PC-9 (cell line): ENCODE measurements around the gene NAT10. TPM values are rescaled to one million over a fixed set of nuclear protein-coding genes. Genes with fewer than 3 reads are reported as not detected.

Experiments used
- BruUV-seq: library from RNA; stranded (reverse); fragments of 400-500 nt; replicated peaks from 2 replicates; lab custom pipeline; 2021; lab: Mats Ljungman, UMichigan
- CTCF ChIA-PET: fragments of 300-600 bp; sonication (Branson Sonifier 250); formaldehyde crosslinking; loops from one replicate; lab custom pipeline; 2022; ENCODE audit warnings: antibody characterized with exemption; lab: Charles Lee
- POLR2A ChIA-PET: fragments of 300-600 bp; sonication (Branson Sonifier 250); formaldehyde crosslinking; loops from one replicate; lab custom pipeline; 2022; ENCODE audit warnings: antibody characterized with exemption; ENCODE audit not compliant: unreplicated experiment; lab: Charles Lee
- DNase-seq, 2 experiments: peaks; one replicate each; pipeline versions ENCODE4 v3.0.0 to v3.0.0-alpha.2; 2015 to 2022; ENCODE audit warnings: mixed read lengths in 1 of 2
- H2AFZ ChIP-seq: fragments of 200-600 bp; sonication (generic); 2 replicates; pipeline ENCODE4 v1.8.1; 2017; ENCODE audit warnings: antibody characterized with exemption
- H3F3A ChIP-seq: fragments of 200-600 bp; sonication (generic); 2 replicates; pipeline ENCODE4 v1.8.1; 2017; ENCODE audit warnings: antibody characterized with exemption, mild to moderate bottlenecking, low read depth; ENCODE audit not compliant: insufficient read depth
- H3K27ac ChIP-seq: fragments of 200-600 bp; sonication (generic); 2 replicates; pipeline ENCODE4 v1.6.1; 2016; ENCODE audit warnings: mixed run types
- H3K27me3 ChIP-seq: fragments of 200-600 bp; sonication (generic); 2 replicates; pipeline ENCODE4 v1.6.1; 2016; ENCODE audit warnings: low read depth, mixed run types; ENCODE audit not compliant: insufficient read depth
- H3K36me3 ChIP-seq: fragments of 200-600 bp; sonication (generic); 2 replicates; pipeline ENCODE4 v1.6.1; 2016; ENCODE audit warnings: low read depth, mixed run types
- H3K4me1 ChIP-seq: fragments of 200-600 bp; sonication (generic); replicated peaks from 2 replicates; pipeline ENCODE4 v1.6.1; 2016; ENCODE audit warnings: mixed run types; ENCODE audit not compliant: insufficient read depth
- H3K4me2 ChIP-seq: fragments of 200-600 bp; sonication (generic); 2 replicates; pipeline ENCODE4 v1.6.1; 2017; ENCODE audit warnings: mixed run types
- H3K4me3 ChIP-seq: fragments of 200-600 bp; sonication (generic); 2 replicates; pipeline ENCODE4 v1.6.1; 2016; ENCODE audit warnings: mixed run types
- H3K79me2 ChIP-seq: fragments of 200-600 bp; sonication (generic); 2 replicates; pipeline ENCODE4 v1.6.1; 2017; ENCODE audit warnings: low read depth, mixed run types
- H3K9me2 ChIP-seq: fragments of 200-600 bp; sonication (generic); 2 replicates; pipeline ENCODE4 v1.8.1; 2017; ENCODE audit warnings: mild to moderate bottlenecking; ENCODE audit not compliant: insufficient read depth
- H3K9me3 ChIP-seq: fragments of 200-600 bp; sonication (generic); 2 replicates; pipeline ENCODE4 v1.8.1; 2016; ENCODE audit warnings: low read depth; ENCODE audit not compliant: insufficient read depth
- H4K20me1 ChIP-seq: fragments of 200-600 bp; sonication (generic); 2 replicates; pipeline ENCODE4 v1.8.1; 2017; ENCODE audit not compliant: insufficient read depth
- EZH2 ChIP-seq: fragments of 200-600 bp; sonication (generic); IDR thresholded peaks from 2 replicates; pipeline ENCODE4 v1.8.0; 2017; ENCODE audit warnings: antibody characterized with exemption, low read depth
- intact Hi-C: fragments of 100-400 bp; cut with micrococcal nuclease; formaldehyde crosslinking; loops from one replicate; pipeline ENCODE4 v1.10.0; 2022; ENCODE audit not compliant: unreplicated experiment
- total RNA-seq: library from RNA; stranded (reverse); gene quantifications from 2 replicates; pipeline ENCODE4 v1.2.3, GENCODE V29; 2021
- TF ChIP-seq, protein P1 (sequence below): fragments of 200-600 bp; sonication (generic); conservative IDR thresholded peaks from 2 replicates; pipeline ENCODE4 v1.6.1; 2017; ENCODE audit warnings: mixed run types, antibody characterized with exemption, mild to moderate bottlenecking, moderate library complexity

The NAT10 gene
- total RNA-seq, 1 experiment from 2014 or later: 62.3 TPM

DNA sequence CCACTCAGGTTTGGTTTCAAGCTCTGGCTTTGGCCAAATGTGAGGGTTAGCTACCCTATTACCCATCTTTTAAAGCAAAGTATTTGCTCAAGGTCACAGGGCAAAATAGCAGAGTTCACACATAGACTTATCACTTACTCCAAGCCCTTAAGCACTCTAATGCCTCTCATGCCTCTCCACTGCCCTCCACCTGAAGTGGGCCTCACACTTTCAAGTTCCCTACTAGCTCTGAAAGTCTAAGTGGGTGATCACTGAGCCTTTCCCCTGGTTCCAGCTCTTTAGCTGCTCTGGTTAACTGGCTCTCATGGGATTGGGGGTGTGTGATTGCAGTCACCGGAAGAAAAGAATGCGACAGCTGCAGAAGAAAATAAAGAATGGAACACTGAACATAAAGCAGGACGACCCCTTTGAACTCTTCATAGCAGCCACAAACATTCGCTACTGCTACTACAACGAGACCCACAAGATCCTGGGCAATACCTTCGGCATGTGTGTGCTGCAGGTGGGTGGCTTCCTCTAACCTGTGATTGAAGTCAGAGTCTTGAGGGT lies 6.4 kb downstream of the NAT10 start:
- Histone ChIP-seq H3K4me1 (peaks cover 5% of the 10 kb centered on the region), H3K36me3 (peaks cover 44% of the 10 kb centered on the region), H3F3A (no peaks in the 10 kb centered on the region), H3K9me2 (no peaks in the 10 kb centered on the region), H3K79me2 (peaks cover 24% of the 10 kb centered on the region), H3K4me2 (no peak overlapping the region), H2AFZ (no peak overlapping the region), H3K27ac (no peak overlapping the region), H3K4me3 (no peak overlapping the region), H3K27me3 (no peaks in the 10 kb centered on the region), H3K9me3 (no peaks in the 10 kb centered on the region), H4K20me1 (peaks cover 5% of the 10 kb centered on the region; the same call in 1 of the 2 replicates)
- intact Hi-C loops: no loop called here
- CTCF ChIA-PET: no interaction called here
- DNase-seq: no peak
- TF ChIP-seq, protein P1, sequence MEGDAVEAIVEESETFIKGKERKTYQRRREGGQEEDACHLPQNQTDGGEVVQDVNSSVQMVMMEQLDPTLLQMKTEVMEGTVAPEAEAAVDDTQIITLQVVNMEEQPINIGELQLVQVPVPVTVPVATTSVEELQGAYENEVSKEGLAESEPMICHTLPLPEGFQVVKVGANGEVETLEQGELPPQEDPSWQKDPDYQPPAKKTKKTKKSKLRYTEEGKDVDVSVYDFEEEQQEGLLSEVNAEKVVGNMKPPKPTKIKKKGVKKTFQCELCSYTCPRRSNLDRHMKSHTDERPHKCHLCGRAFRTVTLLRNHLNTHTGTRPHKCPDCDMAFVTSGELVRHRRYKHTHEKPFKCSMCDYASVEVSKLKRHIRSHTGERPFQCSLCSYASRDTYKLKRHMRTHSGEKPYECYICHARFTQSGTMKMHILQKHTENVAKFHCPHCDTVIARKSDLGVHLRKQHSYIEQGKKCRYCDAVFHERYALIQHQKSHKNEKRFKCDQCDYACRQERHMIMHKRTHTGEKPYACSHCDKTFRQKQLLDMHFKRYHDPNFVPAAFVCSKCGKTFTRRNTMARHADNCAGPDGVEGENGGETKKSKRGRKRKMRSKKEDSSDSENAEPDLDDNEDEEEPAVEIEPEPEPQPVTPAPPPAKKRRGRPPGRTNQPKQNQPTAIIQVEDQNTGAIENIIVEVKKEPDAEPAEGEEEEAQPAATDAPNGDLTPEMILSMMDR: no peak
- no peak for TF ChIP-seq EZH2
- no TSS peak for BruUV-seq
- POLR2A ChIA-PET: no interaction called here

DNA sequence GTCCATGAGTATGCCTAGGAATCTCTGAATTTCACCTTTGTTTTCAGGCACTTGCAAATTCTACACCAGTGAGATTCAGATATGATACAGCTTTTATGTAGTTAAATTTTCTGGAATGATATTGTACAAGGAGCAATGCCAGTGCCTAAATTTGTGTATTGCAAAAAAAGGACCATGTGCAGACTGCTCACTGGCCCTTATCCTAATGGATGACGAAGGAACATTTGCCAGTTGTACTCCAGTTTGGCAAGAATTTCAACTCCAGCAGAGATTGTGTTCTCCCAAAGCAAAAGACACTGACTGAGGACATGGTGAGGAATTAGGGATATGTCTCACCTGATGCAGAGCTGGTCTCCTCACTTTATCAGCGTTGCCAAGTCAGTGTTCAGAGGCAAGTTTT lies 8.6 kb downstream of the NAT10 start:
- H3K36me3 ChIP-seq: peaks cover 49% of the 10 kb centered on the region
- POLR2A ChIA-PET: no interaction called here
- CTCF ChIA-PET: no interaction called here

DNA sequence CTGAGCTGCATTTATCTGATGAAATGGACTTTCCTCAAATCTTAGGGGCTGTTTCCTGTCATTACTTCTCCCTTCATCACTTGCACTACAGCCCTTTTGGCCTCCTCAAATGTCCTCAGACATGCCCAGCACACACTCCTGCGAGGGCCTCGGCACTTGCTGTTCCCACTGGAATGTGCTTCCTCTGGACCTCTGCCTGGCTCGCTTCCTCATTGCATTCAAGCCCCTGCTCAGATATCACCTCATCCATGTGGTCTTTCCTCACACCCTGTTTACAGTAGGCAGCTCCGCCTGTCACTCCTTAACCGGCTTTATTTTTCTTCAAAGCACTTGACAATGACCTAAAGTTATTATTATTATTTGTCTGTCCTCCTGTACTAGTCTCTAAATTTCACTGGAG lies 9.0 kb downstream of the NAT10 start:
- H3K79me2 ChIP-seq: no peaks in the 10 kb centered on the region
- H3K27ac ChIP-seq: no peak overlapping the region
- H2AFZ ChIP-seq: no peak overlapping the region
- BruUV-seq: no TSS peak
- CTCF ChIA-PET: no interaction called here
- TF ChIP-seq, protein P1: no peak
- no peak for TF ChIP-seq EZH2
- POLR2A ChIA-PET: no interaction called here
- H3K27me3 ChIP-seq: no peaks in the 10 kb centered on the region
- no peaks in the 10 kb centered on the region for H3K9me2 ChIP-seq
- peaks cover 50% of the 10 kb centered on the region for H3K36me3 ChIP-seq
- no peaks in the 10 kb centered on the region for H3F3A ChIP-seq
- intact Hi-C loops: no loop called here
- H3K4me1 ChIP-seq: no peaks in the 10 kb centered on the region
- DNase-seq: no peak
- no peaks in the 10 kb centered on the region; the same call in 1 of the 2 replicates for H4K20me1 ChIP-seq
- H3K9me3 ChIP-seq: no peaks in the 10 kb centered on the region
- H3K4me2 ChIP-seq: no peak overlapping the region
- H3K4me3 ChIP-seq: no peak overlapping the region

More for the DNA sequence above, 8.6 kb downstream of the NAT10 start:
- Histone ChIP-seq H2AFZ (no peak overlapping the region), H3K4me1 (no peaks in the 10 kb centered on the region), H3F3A (no peaks in the 10 kb centered on the region), H3K4me3 (no peak overlapping the region), H3K9me2 (no peaks in the 10 kb centered on the region), H3K4me2 (no peak overlapping the region), H3K9me3 (no peaks in the 10 kb centered on the region), H4K20me1 (no peaks in the 10 kb centered on the region; the same call in 1 of the 2 replicates), H3K79me2 (0 out of 2 replicates have a peak, but pooled peaks cover 4% of the 10 kb centered on the region), H3K27ac (no peak overlapping the region), H3K27me3 (no peaks in the 10 kb centered on the region)
- TF ChIP-seq, protein P1: no peak
- no peak for TF ChIP-seq EZH2
- intact Hi-C loops: no loop called here
- no peak for DNase-seq
- BruUV-seq: no TSS peak
